Measurements from ENCODE around the gene MRAP. TPM values are rescaled to one million over a fixed set of nuclear protein-coding genes. Genes with fewer than 3 reads are reported as not detected.

MRAP gene
- total RNA-seq, 1 donor from 2014 or later = not detected

GRCh38 chr21:32299695-32300094, 1.0 kb downstream of the MRAP start:
- DNase-seq (no peak), ATAC-seq (ENCODE audit: low read depth) (no peak)
- no peak overlapping the region for H3K27ac Mint-ChIP-seq
- H3K9me3 Mint-ChIP-seq = no peaks in the 10 kb centered on the region
- H3K4me3 Mint-ChIP-seq = no peak overlapping the region
- POLR2A ChIA-PET = no interaction called here
- H3K4me1 Mint-ChIP-seq = no peaks in the 10 kb centered on the region
- CTCF ChIA-PET = no interaction called here
- intact Hi-C loops (cut with micrococcal nuclease) = no loop called here
- no peaks in the 10 kb centered on the region for H3K27me3 Mint-ChIP-seq
- H3K36me3 Mint-ChIP-seq (ENCODE audit: low read depth) = peaks cover 20% of the 10 kb centered on the region
- TF ChIP-seq CTCF (IDR thresholded peaks at IDR 0.05) = no peak

GRCh38 chr21:32300117-32300681, 1.5 kb downstream of the MRAP start:
- H3K27me3 Mint-ChIP-seq = no peaks in the 10 kb centered on the region
- peaks cover 20% of the 10 kb centered on the region for H3K36me3 Mint-ChIP-seq (ENCODE audit: low read depth)
- ATAC-seq (ENCODE audit: low read depth) (no peak), DNase-seq (no peak)
- H3K4me3 Mint-ChIP-seq = no peak overlapping the region
- no peaks in the 10 kb centered on the region for H3K4me1 Mint-ChIP-seq
- H3K27ac Mint-ChIP-seq = no peak overlapping the region
- intact Hi-C loops (cut with micrococcal nuclease) = no loop called here
- no peaks in the 10 kb centered on the region for H3K9me3 Mint-ChIP-seq
- no peak for TF ChIP-seq CTCF (IDR thresholded peaks at IDR 0.05)
- ChIA-PET POLR2A (no interaction called here), CTCF (no interaction called here)

GRCh38 chr21:32301596-32301995, 2.9 kb downstream of the MRAP start:
- Mint-ChIP-seq H3K36me3 (ENCODE audit: low read depth) (peaks cover 22% of the 10 kb centered on the region), H3K4me1 (no peaks in the 10 kb centered on the region), H3K27me3 (no peaks in the 10 kb centered on the region), H3K9me3 (no peaks in the 10 kb centered on the region), H3K27ac (no peak overlapping the region), H3K4me3 (no peak overlapping the region)
- ATAC-seq (ENCODE audit: low read depth) = no peak
- CTCF ChIA-PET = no interaction called here
- POLR2A ChIA-PET = no interaction called here
- intact Hi-C loops (cut with micrococcal nuclease) = no loop called here
- no peak for TF ChIP-seq CTCF (IDR thresholded peaks at IDR 0.05)
- DNase-seq = no peak

GRCh38 chr21:32302560-32302959, 3.9 kb downstream of the MRAP start:
- no peaks in the 10 kb centered on the region for H3K4me1 Mint-ChIP-seq
- TF ChIP-seq CTCF (IDR thresholded peaks at IDR 0.05) = no peak
- no peaks in the 10 kb centered on the region for H3K9me3 Mint-ChIP-seq
- no peak overlapping the region for H3K4me3 Mint-ChIP-seq
- ChIA-PET POLR2A (no interaction called here), CTCF (no interaction called here)
- no peak for DNase-seq
- no peak for ATAC-seq (ENCODE audit: low read depth)
- H3K27me3 Mint-ChIP-seq = no peaks in the 10 kb centered on the region
- peaks cover 29% of the 10 kb centered on the region for H3K36me3 Mint-ChIP-seq (ENCODE audit: low read depth)
- H3K27ac Mint-ChIP-seq = no peak overlapping the region
- intact Hi-C loops (cut with micrococcal nuclease) = no loop called here

- H3K4me3 Mint-ChIP-seq = no peak overlapping the region
- H3K36me3 Mint-ChIP-seq (ENCODE audit: low read depth) = peaks cover 35% of the 10 kb centered on the region
- DNase-seq = no peak
- no peak for TF ChIP-seq CTCF (IDR thresholded peaks at IDR 0.05)
- intact Hi-C loops (cut with micrococcal nuclease) = no loop called here
- ChIA-PET CTCF (no interaction called here), POLR2A (no interaction called here)
- H3K27me3 Mint-ChIP-seq = no peaks in the 10 kb centered on the region
- ATAC-seq (ENCODE audit: low read depth) = no peak
- no peaks in the 10 kb centered on the region for H3K9me3 Mint-ChIP-seq
- H3K4me1 Mint-ChIP-seq = no peaks in the 10 kb centered on the region
- no peak overlapping the region for H3K27ac Mint-ChIP-seq
Observed at GRCh38 chr21:32303385-32303784, 4.7 kb downstream of the MRAP start.

All from activated B cell treated with CpG ODN at 0.5 μM for 24 hours (primary cell).